ENCODE measurements around the gene ULK3.

DNA sequence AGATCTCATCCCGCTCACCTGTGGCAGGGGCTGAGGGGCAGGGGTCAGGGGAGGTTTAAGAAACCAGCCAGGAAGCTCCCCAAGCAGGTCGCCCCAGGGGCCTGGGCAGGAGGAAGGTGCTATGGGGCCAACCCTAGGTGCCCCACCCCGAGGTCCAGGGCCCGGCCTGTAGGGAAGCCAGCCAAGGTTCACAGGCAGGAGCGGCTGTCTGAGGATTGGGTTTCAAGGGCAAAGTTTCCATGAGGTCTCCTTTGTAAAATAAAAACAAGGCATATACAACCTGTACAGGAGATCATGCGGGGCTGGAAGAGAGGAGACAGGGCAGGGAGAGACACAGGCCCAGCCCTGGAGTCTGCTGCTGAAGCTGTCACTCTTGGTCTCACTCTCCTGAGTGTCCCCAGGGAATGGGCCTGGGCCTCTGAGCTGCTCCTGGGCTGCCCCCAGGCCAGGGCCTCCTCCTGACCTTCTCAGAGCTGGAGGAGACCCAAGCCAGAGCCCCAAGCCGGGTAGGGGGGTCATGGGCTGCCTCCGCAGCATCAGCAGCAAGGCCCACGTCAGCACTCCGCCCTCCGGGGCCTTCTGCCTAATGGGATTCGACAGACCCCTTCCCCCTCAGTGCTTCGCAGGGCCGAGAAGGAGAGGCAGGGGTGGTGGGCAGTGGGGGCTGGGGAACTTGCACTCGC is 11.0 kb downstream of the ULK3 start:
- TF ChIP-seq POLR2A (IDR thresholded peaks at IDR 0.05; ENCODE audit: low read length) (no peak), GATA1 (IDR thresholded peaks at IDR 0.05; ENCODE audit: low read depth, low read length) (no peak)

All from erythroblast (primary cell).